ENCODE results near the gene COL6A2.
A peak's percentile ranks its signal among the peaks of the same experiment; 100 is the strongest.

The COL6A2 gene

GRCh38 chr21:46155514-46156377 lies 57.8 kb downstream of the COL6A2 start, which contains the start of gene FTCD:
Gene FTCD, minus strand, starts transcription at chr21:46155579. Its CDS starts 56 bp downstream, at chr21:46155523.
- no CpG with 5 or more reads among the region's 34 CpGs for WGBS (ENCODE audit: extremely low coverage, insufficient coverage, insufficient read length)

GRCh38 chr21:46156378-46156645 lies 58.4 kb downstream of the COL6A2 start:
- Histone ChIP-seq H4K12ac (ENCODE audit: low read depth, low read length) (no peak overlapping the region), H3K4me3 (ENCODE audit: low read depth, low read length) (peak overlapping the region; percentile 14), H3K23ac (ENCODE audit: low read length) (no peak overlapping the region), H3K14ac (ENCODE audit: low read length) (no peak overlapping the region), H3K4me2 (ENCODE audit: low read length) (no peak overlapping the region), H3K18ac (ENCODE audit: low read length) (no peak overlapping the region), H4K91ac (ENCODE audit: low read depth, low read length) (no peak overlapping the region), H2BK12ac (ENCODE audit: low read length) (no peak overlapping the region), H3K9ac (ENCODE audit: low read length) (no peak overlapping the region), H3K9me3 (ENCODE audit: insufficient read depth, low read depth, low read length) (peaks cover 4% of the 10 kb centered on the region), H3K4ac (ENCODE audit: low read depth, low read length) (no peak overlapping the region), H2BK120ac (ENCODE audit: insufficient read depth, low read length, poor library complexity) (no peak overlapping the region), H3K79me1 (ENCODE audit: low read length) (no peaks in the 10 kb centered on the region), H2AK5ac (ENCODE audit: low read length) (no peak overlapping the region), H2AFZ (ENCODE audit: insufficient read depth, low read length, poor library complexity) (no peak overlapping the region), H3K79me2 (ENCODE audit: control insufficient read depth, insufficient read depth, low read length, poor library complexity) (peaks cover 2% of the 10 kb centered on the region), H3K27me3 (ENCODE audit: insufficient read depth, low read length) (no peaks in the 10 kb centered on the region), H4K8ac (ENCODE audit: low read depth, low read length) (no peak overlapping the region), H2BK5ac (ENCODE audit: low read depth, low read length, poor library complexity) (no peak overlapping the region), H3K27ac (ENCODE audit: low read depth, low read length) (no peak overlapping the region), H3K4me1 (ENCODE audit: control insufficient read depth in 1 of 2, insufficient read depth in 2 of 2, low read length in 2 of 2) (peaks cover 6 to 13% of the 10 kb centered on the region in 2 experiments), H3K36me3 (ENCODE audit: control insufficient read depth in 1 of 2, insufficient read depth in 2 of 2, low read length in 2 of 2) (peaks cover 6 to 9% of the 10 kb centered on the region in 2 experiments)
- DNase-seq = no peak
- WGBS (ENCODE audit: extremely low coverage, insufficient coverage, insufficient read length) = no CpG with 5 or more reads among the region's 7 CpGs

More at GRCh38 chr21:46155514-46156377, 57.8 kb downstream of the COL6A2 start, which contains the start of gene FTCD:
- Histone ChIP-seq H4K12ac (ENCODE audit: low read depth, low read length) (no peak within 1 kb of the TSS), H3K18ac (ENCODE audit: low read length) (no peak within 1 kb of the TSS), H2AFZ (ENCODE audit: insufficient read depth, low read length, poor library complexity) (no peak within 1 kb of the TSS), H4K91ac (ENCODE audit: low read depth, low read length) (no peak within 1 kb of the TSS), H3K27me3 (ENCODE audit: insufficient read depth, low read length) (no peaks in the 10 kb centered on the region), H3K9me3 (ENCODE audit: insufficient read depth, low read depth, low read length) (no peaks in the 10 kb centered on the region), H3K27ac (ENCODE audit: low read depth, low read length) (no peak within 1 kb of the TSS), H3K4me3 (ENCODE audit: low read depth, low read length) (peak within 1 kb of the TSS; percentile 14), H3K9ac (ENCODE audit: low read length) (no peak within 1 kb of the TSS), H3K79me1 (ENCODE audit: low read length) (no peaks in the 10 kb centered on the region), H4K8ac (ENCODE audit: low read depth, low read length) (no peak within 1 kb of the TSS), H3K14ac (ENCODE audit: low read length) (no peak within 1 kb of the TSS), H2AK5ac (ENCODE audit: low read length) (no peak within 1 kb of the TSS), H3K79me2 (ENCODE audit: control insufficient read depth, insufficient read depth, low read length, poor library complexity) (peaks cover 2% of the 10 kb centered on the region), H2BK120ac (ENCODE audit: insufficient read depth, low read length, poor library complexity) (no peak within 1 kb of the TSS), H3K23ac (ENCODE audit: low read length) (peak within 1 kb of the TSS; percentile 28), H3K4me2 (ENCODE audit: low read length) (no peak within 1 kb of the TSS), H3K36me3 (ENCODE audit: control insufficient read depth in 1 of 2, insufficient read depth in 2 of 2, low read length in 2 of 2) (peaks cover 2 to 5% of the 10 kb centered on the region in 2 experiments), H3K4ac (ENCODE audit: low read depth, low read length) (no peak within 1 kb of the TSS), H2BK12ac (ENCODE audit: low read length) (no peak within 1 kb of the TSS), H3K4me1 (ENCODE audit: control insufficient read depth in 1 of 2, insufficient read depth in 2 of 2, low read length in 2 of 2) (peaks cover 6 to 13% of the 10 kb centered on the region in 2 experiments), H2BK5ac (ENCODE audit: low read depth, low read length, poor library complexity) (no peak within 1 kb of the TSS)
- no peak for DNase-seq

- Histone ChIP-seq H3K4me3 (ENCODE audit: low read depth, low read length) (no peak overlapping the region), H3K27me3 (ENCODE audit: insufficient read depth, low read length) (no peaks in the 10 kb centered on the region), H3K14ac (ENCODE audit: low read length) (no peak overlapping the region), H4K12ac (ENCODE audit: low read depth, low read length) (no peak overlapping the region), H2AFZ (ENCODE audit: insufficient read depth, low read length, poor library complexity) (no peak overlapping the region), H3K9me3 (ENCODE audit: insufficient read depth, low read depth, low read length) (peaks cover 6% of the 10 kb centered on the region), H3K79me1 (ENCODE audit: low read length) (no peaks in the 10 kb centered on the region), H3K4me2 (ENCODE audit: low read length) (no peak overlapping the region), H2AK5ac (ENCODE audit: low read length) (no peak overlapping the region), H3K4me1 (ENCODE audit: control insufficient read depth in 1 of 2, insufficient read depth in 2 of 2, low read length in 2 of 2) (peaks cover 6 to 13% of the 10 kb centered on the region in 2 experiments), H3K23ac (ENCODE audit: low read length) (no peak overlapping the region), H3K4ac (ENCODE audit: low read depth, low read length) (no peak overlapping the region), H3K36me3 (ENCODE audit: control insufficient read depth in 1 of 2, insufficient read depth in 2 of 2, low read length in 2 of 2) (peaks cover 9 to 11% of the 10 kb centered on the region in 2 experiments), H3K9ac (ENCODE audit: low read length) (no peak overlapping the region), H2BK12ac (ENCODE audit: low read length) (no peak overlapping the region), H4K8ac (ENCODE audit: low read depth, low read length) (no peak overlapping the region), H3K27ac (ENCODE audit: low read depth, low read length) (no peak overlapping the region), H3K18ac (ENCODE audit: low read length) (no peak overlapping the region), H4K91ac (ENCODE audit: low read depth, low read length) (no peak overlapping the region), H2BK120ac (ENCODE audit: insufficient read depth, low read length, poor library complexity) (no peak overlapping the region), H3K79me2 (ENCODE audit: control insufficient read depth, insufficient read depth, low read length, poor library complexity) (peaks cover 2% of the 10 kb centered on the region), H2BK5ac (ENCODE audit: low read depth, low read length, poor library complexity) (no peak overlapping the region)
- DNase-seq = no peak
- no CpG with 5 or more reads among the region's 10 CpGs for WGBS (ENCODE audit: extremely low coverage, insufficient coverage, insufficient read length)
Observed at GRCh38 chr21:46156678-46157077, 58.8 kb downstream of the COL6A2 start.

GRCh38 chr21:46157396-46157986 lies 59.6 kb downstream of the COL6A2 start:
- no peak overlapping the region for H3K9ac ChIP-seq (ENCODE audit: low read length)
- WGBS (ENCODE audit: extremely low coverage, insufficient coverage, insufficient read length) = no CpG with 5 or more reads among the region's 12 CpGs
- H3K23ac ChIP-seq (ENCODE audit: low read length) = no peak overlapping the region
- DNase-seq = no peak
- H2AK5ac ChIP-seq (ENCODE audit: low read length) = no peak overlapping the region
- H4K91ac ChIP-seq (ENCODE audit: low read depth, low read length) = no peak overlapping the region
- no peak overlapping the region for H3K27ac ChIP-seq (ENCODE audit: low read depth, low read length)
- no peak overlapping the region for H3K4me2 ChIP-seq (ENCODE audit: low read length)
- H2BK120ac ChIP-seq (ENCODE audit: insufficient read depth, low read length, poor library complexity) = no peak overlapping the region
- no peak overlapping the region for H4K12ac ChIP-seq (ENCODE audit: low read depth, low read length)
- H3K9me3 ChIP-seq (ENCODE audit: insufficient read depth, low read depth, low read length) = peaks cover 6% of the 10 kb centered on the region
- H2AFZ ChIP-seq (ENCODE audit: insufficient read depth, low read length, poor library complexity) = no peak overlapping the region
- H3K4ac ChIP-seq (ENCODE audit: low read depth, low read length) = no peak overlapping the region
- H3K18ac ChIP-seq (ENCODE audit: low read length) = no peak overlapping the region
- peaks cover 2% of the 10 kb centered on the region for H3K79me2 ChIP-seq (ENCODE audit: control insufficient read depth, insufficient read depth, low read length, poor library complexity)
- H3K4me1 ChIP-seq (ENCODE audit: control insufficient read depth in 1 of 2, insufficient read depth in 2 of 2, low read length in 2 of 2) = peaks cover 6 to 13% of the 10 kb centered on the region in 2 experiments
- H3K36me3 ChIP-seq (ENCODE audit: control insufficient read depth in 1 of 2, insufficient read depth in 2 of 2, low read length in 2 of 2) = peaks cover 10 to 12% of the 10 kb centered on the region in 2 experiments
- no peak overlapping the region for H3K4me3 ChIP-seq (ENCODE audit: low read depth, low read length)
- no peak overlapping the region for H3K14ac ChIP-seq (ENCODE audit: low read length)
- no peak overlapping the region for H2BK12ac ChIP-seq (ENCODE audit: low read length)
- no peak overlapping the region for H4K8ac ChIP-seq (ENCODE audit: low read depth, low read length)
- H3K79me1 ChIP-seq (ENCODE audit: low read length) = no peaks in the 10 kb centered on the region
- no peak overlapping the region for H2BK5ac ChIP-seq (ENCODE audit: low read depth, low read length, poor library complexity)
- no peaks in the 10 kb centered on the region for H3K27me3 ChIP-seq (ENCODE audit: insufficient read depth, low read length)
